HepG2 (cell line): ENCODE data around the gene PIGZ. TPM values are rescaled to one million over a fixed set of nuclear protein-coding genes. Genes with fewer than 3 reads are reported as not detected.

Source experiments
- CBX1 ChIP-seq: IDR thresholded peaks from one replicate; pipeline ENCODE4 v1.6.1; 2016; ENCODE audit warnings: antibody characterized with exemption, low read depth
- CHD4 ChIP-seq: fragments of 200-600 bp; sonication (generic); IDR thresholded peaks from 2 replicates; pipeline ENCODE4 v1.7.0; 2017; ENCODE audit warnings: mild to moderate bottlenecking, low read length, borderline replicate concordance
- E2F2 ChIP-seq: sonication (generic); formaldehyde crosslinking; IDR thresholded peaks from 2 replicates; pipeline ENCODE4 v1.4.0; 2020; ENCODE audit warnings: missing genetic modification reagents, borderline replicate concordance
- ESRRA ChIP-seq: sonication (generic); formaldehyde crosslinking; IDR thresholded peaks from 2 replicates; pipeline ENCODE4 v1.5.1; 2020; ENCODE audit warnings: mild to moderate bottlenecking, low read depth, missing genetic modification reagents
- GFI1 ChIP-seq: sonication (generic); formaldehyde crosslinking; IDR thresholded peaks from 2 replicates; pipeline ENCODE4 v1.5.0; 2020; ENCODE audit warnings: missing genetic modification reagents, mild to moderate bottlenecking, borderline replicate concordance
- HMGXB3 ChIP-seq: sonication (generic); formaldehyde crosslinking; IDR thresholded peaks from 2 replicates; pipeline ENCODE4 v1.4.0; 2020; ENCODE audit warnings: missing genetic modification reagents, borderline replicate concordance
- KDM1A ChIP-seq: IDR thresholded peaks from 2 replicates; pipeline ENCODE4 v1.6.1; 2016; ENCODE audit warnings: missing compliant biosample characterization
- SAP130 ChIP-seq: IDR thresholded peaks from 2 replicates; pipeline ENCODE4 v1.6.1; 2016; ENCODE audit warnings: low read depth
- SP4 ChIP-seq: sonication (generic); formaldehyde crosslinking; IDR thresholded peaks from 2 replicates; pipeline ENCODE4 v1.8.1; 2023; ENCODE audit warnings: mild to moderate bottlenecking, missing genetic modification reagents
- ZFP82 ChIP-seq: sonication (generic); formaldehyde crosslinking; IDR thresholded peaks from 2 replicates; pipeline ENCODE4 v1.5.1; 2020; ENCODE audit warnings: mild to moderate bottlenecking, missing genetic modification reagents, borderline replicate concordance
- ZNF549 ChIP-seq: sonication (generic); formaldehyde crosslinking; IDR thresholded peaks from 2 replicates; pipeline ENCODE4 v1.5.0; 2020; ENCODE audit warnings: missing genetic modification reagents
- ZNF839 ChIP-seq: sonication (generic); formaldehyde crosslinking; IDR thresholded peaks from 2 replicates; pipeline ENCODE4 v1.4.0; 2020; ENCODE audit warnings: missing genetic modification reagents, mild to moderate bottlenecking, borderline replicate concordance
- ZSCAN21 ChIP-seq: sonication (generic); formaldehyde crosslinking; IDR thresholded peaks from 2 replicates; pipeline ENCODE4 v1.8.0; 2022; ENCODE audit warnings: mild to moderate bottlenecking, missing genetic modification reagents, moderate library complexity, borderline replicate concordance
- ZZZ3 ChIP-seq: sonication (generic); formaldehyde crosslinking; IDR thresholded peaks from 2 replicates; pipeline ENCODE4 v1.4.0; 2020; ENCODE audit warnings: missing genetic modification reagents, mild to moderate bottlenecking, borderline replicate concordance
- polyA plus RNA-seq, 8 experiments: library from polyadenylated mRNA; depleted of rRNA in 3 of 8; stranded (reverse) in 7 of 8; unstranded in 1 of 8; fragments of >200 nt; fragmentation: Illumina TruSeq in 4 of 8; extraction: Trizol in 4 of 8; gene quantifications; 2 replicates each; pipeline versions ENCODE4 v1.2.1 to v1.2.3, GENCODE V29; 2011 to 2016; ENCODE audit warnings: low read depth in 4 of 8, missing spikeins in 1 of 8, mixed read lengths in 1 of 8; ENCODE audit not compliant: insufficient read depth in 1 of 8
- total RNA-seq, 5 experiments: library from RNA; depleted of rRNA; stranded (reverse); fragments of >200 nt; fragmentation: Illumina TruSeq; extraction: Trizol; gene quantifications; 2 replicates each; pipeline ENCODE4 v1.2.3, GENCODE V29; 2016; ENCODE audit warnings: low read depth in 1 of 5
- TF ChIP-seq, protein P1 (sequence below): IDR thresholded peaks from 2 replicates; pipeline ENCODE4 v1.6.1; 2016; ENCODE audit warnings: low read depth, borderline replicate concordance
- TF ChIP-seq, protein P2 (sequence below): sonication (generic); formaldehyde crosslinking; IDR thresholded peaks from 2 replicates; pipeline ENCODE4 v1.5.1; 2020; ENCODE audit warnings: mild to moderate bottlenecking, missing genetic modification reagents, moderate library complexity
- TF ChIP-seq, protein P3 (sequence below): sonication (generic); formaldehyde crosslinking; IDR thresholded peaks from 2 replicates; pipeline ENCODE4 v1.5.0; 2020; ENCODE audit warnings: missing genetic modification reagents

The PIGZ gene
- total and polyA plus RNA-seq, 2 of the 13 experiments (the other 11 are each of a cell fraction or from before 2014, with no cell fraction given), result 4.7 to 60.5 TPM

GRCh38 chr3:196969134-196969659 lies 564 bp upstream of the PIGZ start (continued):
- TF ChIP-seq ZZZ3 (CRISPR knock-in tag), result no peak
- TF ChIP-seq, protein P1, sequence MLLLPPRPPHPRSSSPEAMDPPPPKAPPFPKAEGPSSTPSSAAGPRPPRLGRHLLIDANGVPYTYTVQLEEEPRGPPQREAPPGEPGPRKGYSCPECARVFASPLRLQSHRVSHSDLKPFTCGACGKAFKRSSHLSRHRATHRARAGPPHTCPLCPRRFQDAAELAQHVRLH (CRISPR knock-in tag), result 0 out of 2 replicates have a peak, but pooled peaks have one; percentile 27
- no peak for TF ChIP-seq ZFP82 (CRISPR knock-in tag)
- TF ChIP-seq, protein P2, sequence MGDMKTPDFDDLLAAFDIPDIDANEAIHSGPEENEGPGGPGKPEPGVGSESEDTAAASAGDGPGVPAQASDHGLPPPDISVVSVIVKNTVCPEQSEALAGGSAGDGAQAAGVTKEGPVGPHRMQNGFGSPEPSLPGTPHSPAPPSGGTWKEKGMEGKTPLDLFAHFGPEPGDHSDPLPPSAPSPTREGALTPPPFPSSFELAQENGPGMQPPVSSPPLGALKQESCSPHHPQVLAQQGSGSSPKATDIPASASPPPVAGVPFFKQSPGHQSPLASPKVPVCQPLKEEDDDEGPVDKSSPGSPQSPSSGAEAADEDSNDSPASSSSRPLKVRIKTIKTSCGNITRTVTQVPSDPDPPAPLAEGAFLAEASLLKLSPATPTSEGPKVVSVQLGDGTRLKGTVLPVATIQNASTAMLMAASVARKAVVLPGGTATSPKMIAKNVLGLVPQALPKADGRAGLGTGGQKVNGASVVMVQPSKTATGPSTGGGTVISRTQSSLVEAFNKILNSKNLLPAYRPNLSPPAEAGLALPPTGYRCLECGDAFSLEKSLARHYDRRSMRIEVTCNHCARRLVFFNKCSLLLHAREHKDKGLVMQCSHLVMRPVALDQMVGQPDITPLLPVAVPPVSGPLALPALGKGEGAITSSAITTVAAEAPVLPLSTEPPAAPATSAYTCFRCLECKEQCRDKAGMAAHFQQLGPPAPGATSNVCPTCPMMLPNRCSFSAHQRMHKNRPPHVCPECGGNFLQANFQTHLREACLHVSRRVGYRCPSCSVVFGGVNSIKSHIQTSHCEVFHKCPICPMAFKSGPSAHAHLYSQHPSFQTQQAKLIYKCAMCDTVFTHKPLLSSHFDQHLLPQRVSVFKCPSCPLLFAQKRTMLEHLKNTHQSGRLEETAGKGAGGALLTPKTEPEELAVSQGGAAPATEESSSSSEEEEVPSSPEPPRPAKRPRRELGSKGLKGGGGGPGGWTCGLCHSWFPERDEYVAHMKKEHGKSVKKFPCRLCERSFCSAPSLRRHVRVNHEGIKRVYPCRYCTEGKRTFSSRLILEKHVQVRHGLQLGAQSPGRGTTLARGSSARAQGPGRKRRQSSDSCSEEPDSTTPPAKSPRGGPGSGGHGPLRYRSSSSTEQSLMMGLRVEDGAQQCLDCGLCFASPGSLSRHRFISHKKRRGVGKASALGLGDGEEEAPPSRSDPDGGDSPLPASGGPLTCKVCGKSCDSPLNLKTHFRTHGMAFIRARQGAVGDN (CRISPR knock-in tag), result peak; percentile 48
- no peak for TF ChIP-seq KDM1A (CRISPR knock-in tag)
- 0 out of 2 replicates have a peak, but pooled peaks have one; percentile 10 for TF ChIP-seq GFI1
- TF ChIP-seq SAP130, result peak; percentile 22; the same call in 1 of the 2 replicates
- no peak for TF ChIP-seq ZNF839 (CRISPR knock-in tag)
- no peak for TF ChIP-seq CHD4
- peak; percentile 3; the same call in 1 of the 2 replicates for TF ChIP-seq ZSCAN21 (CRISPR knock-in tag)
- no peak for TF ChIP-seq E2F2
- no peak; the same call in 1 of the 2 replicates for TF ChIP-seq ESRRA (CRISPR knock-in tag)
- TF ChIP-seq, protein P3, sequence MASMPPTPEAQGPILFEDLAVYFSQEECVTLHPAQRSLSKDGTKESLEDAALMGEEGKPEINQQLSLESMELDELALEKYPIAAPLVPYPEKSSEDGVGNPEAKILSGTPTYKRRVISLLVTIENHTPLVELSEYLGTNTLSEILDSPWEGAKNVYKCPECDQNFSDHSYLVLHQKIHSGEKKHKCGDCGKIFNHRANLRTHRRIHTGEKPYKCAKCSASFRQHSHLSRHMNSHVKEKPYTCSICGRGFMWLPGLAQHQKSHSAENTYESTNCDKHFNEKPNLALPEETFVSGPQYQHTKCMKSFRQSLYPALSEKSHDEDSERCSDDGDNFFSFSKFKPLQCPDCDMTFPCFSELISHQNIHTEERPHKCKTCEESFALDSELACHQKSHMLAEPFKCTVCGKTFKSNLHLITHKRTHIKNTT, result no peak
- no peak for TF ChIP-seq CBX1
- TF ChIP-seq ZNF549 (CRISPR knock-in tag), result no peak
- TF ChIP-seq HMGXB3 (CRISPR knock-in tag), result peak; percentile 23; the same call in 1 of the 2 replicates
- 0 out of 2 replicates have a peak, but pooled peaks have one; percentile 35 for TF ChIP-seq SP4 (CRISPR knock-in tag)
